K562 (cell line): ENCODE data around the gene MICAL1. TPM values are rescaled to one million over a fixed set of nuclear protein-coding genes. Genes with fewer than 3 reads are reported as not detected.

ENCODE experiments used
- BRCA1 ChIP-seq, 2 experiments: fragments of 450-650 bp in 1 of 2; sonication (generic) in 1 of 2; formaldehyde crosslinking in 1 of 2; IDR thresholded peaks; 2 replicates each; pipeline versions ENCODE4 v1.5.0 to v1.6.1; 2017 to 2020; ENCODE audit warnings: mild to moderate bottlenecking in 1 of 2, missing genetic modification reagents in 1 of 2
- CLOCK ChIP-seq: fragments of 250-450 bp; sonication (Bioruptor Pico); IDR thresholded peaks from 2 replicates; pipeline ENCODE4 v1.4.0; 2020; ENCODE audit warnings: mild to moderate bottlenecking, moderate library complexity, borderline replicate concordance
- KHSRP ChIP-seq: fragments of 450-650 bp; IDR thresholded peaks from 2 replicates; pipeline ENCODE4 v1.6.1; 2017
- LCOR ChIP-seq: sonication (generic); formaldehyde crosslinking; IDR thresholded peaks from 2 replicates; pipeline ENCODE4 v1.8.0; 2022; ENCODE audit warnings: mild to moderate bottlenecking, missing genetic modification reagents
- MCM7 ChIP-seq, 2 experiments: fragments of 450-650 bp; IDR thresholded peaks; 2 replicates each; pipeline ENCODE4 v1.6.1; 2016 to 2018
- PHF20 ChIP-seq: fragments of 450-650 bp; IDR thresholded peaks from 2 replicates; pipeline ENCODE4 v1.6.1; 2018; ENCODE audit not compliant: partially characterized antibody
- ZBTB40 ChIP-seq, 2 experiments: fragments of 450-650 bp in 1 of 2; sonication (generic) in 1 of 2; formaldehyde crosslinking in 1 of 2; IDR thresholded peaks; 2 replicates each; pipeline versions ENCODE4 v1.7.1 to v1.9.0; 2016 to 2022; ENCODE audit warnings: inconsistent platforms in 1 of 2, mild to moderate bottlenecking in 1 of 2, missing genetic modification reagents in 1 of 2
- ZSCAN32 ChIP-seq: fragments of 450-650 bp; formaldehyde crosslinking; IDR thresholded peaks from 2 replicates; pipeline ENCODE4 v1.4.0; 2020; ENCODE audit warnings: mild to moderate bottlenecking, moderate library complexity
- polyA plus RNA-seq, 8 experiments: library from polyadenylated mRNA; depleted of rRNA in 4 of 8; stranded (reverse) in 5 of 8; unstranded in 3 of 8; fragments of >200 nt; fragmentation: Nextera tagmentation in 2 of 8; fragmentation: Illumina TruSeq in 1 of 8; extraction: Ambion mirVana in 2 of 8; extraction: Trizol in 1 of 8; gene quantifications; 2 replicates each; pipeline versions ENCODE4 v1.2.1 to v1.2.3, GENCODE V29; 2011 to 2014; ENCODE audit warnings: inconsistent platforms in 1 of 8, missing spikeins in 1 of 8
- total RNA-seq, 7 experiments: library from RNA; depleted of rRNA in 6 of 7; stranded (reverse); fragments of >200 nt in 6 of 7; fragmentation: Illumina TruSeq in 2 of 7; extraction: Trizol in 2 of 7; gene quantifications; 2 replicates each; pipeline versions ENCODE4 v1.2.1 to v1.2.3, GENCODE V29; 2011 to 2021; ENCODE audit warnings: low replicate concordance in 1 of 7

MICAL1 gene
- total and polyA plus RNA-seq, 9 of the 15 experiments (the other 6 are each of a cell fraction or from before 2014, with no cell fraction given): 0.07 to 15.2 (median 7.0) TPM

DNA sequence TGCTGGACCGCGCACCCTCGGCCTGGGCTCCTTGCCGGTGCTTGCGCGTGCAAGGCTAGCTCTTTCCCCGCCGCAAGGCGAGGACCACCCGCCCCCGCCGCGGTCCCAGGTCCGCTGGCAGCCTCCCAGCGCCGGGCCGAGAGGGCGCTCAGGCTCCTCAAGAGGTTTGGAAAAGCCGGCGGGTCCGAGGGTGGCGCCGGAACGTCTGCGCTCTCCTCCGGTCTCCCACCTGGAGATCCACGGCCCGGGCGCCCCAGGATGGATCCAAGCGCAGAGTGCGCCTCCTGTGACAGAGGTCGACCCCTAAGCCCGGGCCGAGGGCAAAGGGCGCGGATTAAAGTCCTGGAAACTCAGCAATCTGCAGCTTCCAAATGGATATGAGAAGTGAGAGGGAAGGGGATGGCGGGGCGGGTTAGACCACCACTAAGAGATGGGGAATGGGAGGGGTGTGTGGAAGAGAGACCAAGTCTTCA lies 575 bp upstream of the MICAL1 start (continued):
- no peak for TF ChIP-seq BRCA1 (IDR thresholded peaks at IDR 0.05)
- no peak for TF ChIP-seq BRCA1 (CRISPR knock-in tag; IDR thresholded peaks at IDR 0.05)
- no peak for TF ChIP-seq MCM7 (IDR thresholded peaks at IDR 0.05)
- no peak for TF ChIP-seq ZSCAN32 (CRISPR knock-in tag)
- TF ChIP-seq ZBTB40 (IDR thresholded peaks at IDR 0.05): peak; percentile 41; the same call in 1 of the 2 replicates
- TF ChIP-seq ZBTB40 (CRISPR knock-in tag; IDR thresholded peaks at IDR 0.05): no peak
- peak; percentile 54 for TF ChIP-seq PHF20
- TF ChIP-seq KHSRP: no peak
- no peak for TF ChIP-seq CLOCK
- TF ChIP-seq LCOR (CRISPR knock-in tag): peak; percentile 18; the same call in 1 of the 2 replicates
- TF ChIP-seq, all 486 proteins: peak for 39
